IMR-90 (cell line): Measurements from ENCODE around the gene MRTFB. TPM values are rescaled to one million over a fixed set of nuclear protein-coding genes. Genes with fewer than 3 reads are reported as not detected.
A peak's percentile ranks its signal among the peaks of the same experiment; 100 is the strongest.

ENCODE experiments used
- ATAC-seq: fragments of 200-7000 bp; cut with Tn5 transposase; 2 replicates; pipeline ENCODE4 v1.9.1; 2020; ENCODE audit warnings: low read depth, mild to moderate bottlenecking, moderate library complexity
- BruUV-seq: library from RNA; stranded (reverse); fragments of 400-500 nt; replicated peaks from 2 replicates; lab custom pipeline; 2021; lab: Mats Ljungman, UMichigan
- CTCF ChIA-PET: fragments of 300-600 bp; formaldehyde crosslinking; extraction: SDS; loops from one replicate; lab custom pipeline; 2021; ENCODE audit warnings: antibody characterized with exemption; lab: Yijun Ruan, JAX
- POLR2A ChIA-PET: fragments of 300-600 bp; sonication (Branson Sonifier 250); formaldehyde crosslinking; loops from one replicate; lab custom pipeline; 2022; ENCODE audit warnings: antibody characterized with exemption; ENCODE audit not compliant: unreplicated experiment; lab: Charles Lee
- DNase-seq: peaks from one replicate; pipeline ENCODE4 v3.0.0; 2013
- H2AFZ ChIP-seq: replicated peaks from 2 replicates; pipeline ENCODE3; 2013; ENCODE audit warnings: low read length, mild to moderate bottlenecking; ENCODE audit not compliant: poor library complexity
- H2AK5ac ChIP-seq: 2 replicates; pipeline ENCODE4 v1.6.1; 2013; ENCODE audit warnings: low read depth, low read length, inconsistent platforms
- H2AK9ac ChIP-seq: replicated peaks from 2 replicates; pipeline ENCODE3; 2013; ENCODE audit warnings: mild to moderate bottlenecking, low read depth, low read length, moderate library complexity; ENCODE audit not compliant: poor library complexity
- H2BK120ac ChIP-seq: 2 replicates; pipeline ENCODE4 v1.6.1; 2013; ENCODE audit warnings: low read depth, low read length, inconsistent platforms
- H2BK15ac ChIP-seq: 3 replicates; pipeline ENCODE4 v1.6.1; 2013; ENCODE audit warnings: low read depth, low read length, inconsistent platforms
- H2BK20ac ChIP-seq: 2 replicates; pipeline ENCODE4 v1.6.1; 2013; ENCODE audit warnings: low read depth, mild to moderate bottlenecking, inconsistent platforms, low read length, moderate library complexity
- H2BK5ac ChIP-seq: 2 replicates; pipeline ENCODE4 v1.6.1; 2013; ENCODE audit warnings: mild to moderate bottlenecking, low read depth, low read length, inconsistent platforms; ENCODE audit not compliant: poor library complexity, severe bottlenecking
- H3K14ac ChIP-seq: replicated peaks from 2 replicates; pipeline ENCODE4 v1.6.1; 2013; ENCODE audit warnings: low read depth, low read length, inconsistent platforms
- H3K18ac ChIP-seq: 2 replicates; pipeline ENCODE4 v1.6.1; 2013; ENCODE audit warnings: low read depth, low read length, control low read depth
- H3K23ac ChIP-seq: 2 replicates; pipeline ENCODE4 v1.6.1; 2013; ENCODE audit warnings: low read depth, low read length, inconsistent platforms
- H3K27ac ChIP-seq: 2 replicates; pipeline ENCODE4 v1.5.1; 2013; ENCODE audit warnings: mild to moderate bottlenecking, control low read depth, low read length; ENCODE audit not compliant: insufficient read depth
- H3K27me3 ChIP-seq: 2 replicates; pipeline ENCODE4 v1.6.1; 2013; ENCODE audit warnings: low read length; ENCODE audit not compliant: control insufficient read depth, insufficient read depth
- H3K36me3 ChIP-seq: 2 replicates; pipeline ENCODE4 v1.6.1; 2013; ENCODE audit warnings: low read length, mixed read lengths; ENCODE audit not compliant: control insufficient read depth, insufficient read depth
- H3K4ac ChIP-seq: 2 replicates; pipeline ENCODE4 v1.6.1; 2013; ENCODE audit warnings: low read depth, low read length, inconsistent platforms
- H3K4me1 ChIP-seq: 2 replicates; pipeline ENCODE4 v1.6.1; 2013; ENCODE audit warnings: low read length, mixed read lengths; ENCODE audit not compliant: control insufficient read depth, insufficient read depth
- H3K4me2 ChIP-seq: 2 replicates; pipeline ENCODE4 v1.6.1; 2013; ENCODE audit warnings: low read depth, mild to moderate bottlenecking, control low read depth, low read length, moderate library complexity
- H3K4me3 ChIP-seq: 2 replicates; pipeline ENCODE4 v1.5.1; 2013; ENCODE audit warnings: low read depth, mild to moderate bottlenecking, control low read depth, low read length, moderate library complexity; ENCODE audit not compliant: insufficient read depth
- H3K56ac ChIP-seq: 2 replicates; pipeline ENCODE4 v1.6.1; 2013; ENCODE audit warnings: low read length, inconsistent platforms; ENCODE audit not compliant: insufficient read depth; ENCODE audit errors: extremely low read depth
- H3K79me1 ChIP-seq, 2 experiments: 2 replicates each; pipeline ENCODE4 v1.6.1; 2013; ENCODE audit warnings: low read length in 2 of 2, inconsistent platforms in 1 of 2, low read depth in 1 of 2
- H3K9ac ChIP-seq: 2 replicates; pipeline ENCODE4 v1.6.1; 2013; ENCODE audit warnings: low read depth, low read length, control low read depth
- H3K9me1 ChIP-seq: 2 replicates; pipeline ENCODE4 v1.6.1; 2013; ENCODE audit warnings: low read length, inconsistent platforms; ENCODE audit not compliant: insufficient read depth
- H3K9me3 ChIP-seq: 2 replicates; pipeline ENCODE4 v1.6.1; 2013; ENCODE audit warnings: low read length; ENCODE audit not compliant: control insufficient read depth, insufficient read depth
- H4K20me1 ChIP-seq: 2 replicates; pipeline ENCODE4 v1.6.1; 2013; ENCODE audit warnings: low read length, inconsistent platforms; ENCODE audit not compliant: insufficient read depth
- H4K5ac ChIP-seq: 2 replicates; pipeline ENCODE4 v1.6.1; 2013; ENCODE audit warnings: mild to moderate bottlenecking, low read depth, low read length, control low read depth
- H4K8ac ChIP-seq, 2 experiments: 2 replicates each; pipeline ENCODE4 v1.6.1; 2013; ENCODE audit warnings: low read depth in 2 of 2, low read length in 2 of 2, control low read depth in 1 of 2, inconsistent platforms in 1 of 2
- H4K91ac ChIP-seq: 2 replicates; pipeline ENCODE4 v1.6.1; 2013; ENCODE audit warnings: low read depth, low read length, inconsistent platforms; ENCODE audit not compliant: insufficient read depth
- CHD1 ChIP-seq: IDR thresholded peaks from 2 replicates; pipeline ENCODE4 v1.6.1; 2012; ENCODE audit warnings: low read depth, low read length, improper control_type of control experiment
- MAFK ChIP-seq: IDR thresholded peaks from 2 replicates; pipeline ENCODE4 v1.6.1; 2012; ENCODE audit warnings: low read depth, low read length, improper control_type of control experiment
- NFE2L2 ChIP-seq: fragments of 150-350 bp; IDR thresholded peaks from 2 replicates; pipeline ENCODE4 v1.6.1; 2016; ENCODE audit warnings: low read depth, mild to moderate bottlenecking, low read length
- RCOR1 ChIP-seq: IDR thresholded peaks from 2 replicates; pipeline ENCODE4 v1.6.1; 2012; ENCODE audit warnings: mild to moderate bottlenecking, low read length, improper control_type of control experiment; ENCODE audit not compliant: insufficient replicate concordance
- WGBS, 2 experiments: methylation state at CpG; one replicate each; pipeline versions ENCODE4 v1.1.5 to v1.1.7; 2013; ENCODE audit warnings: missing lambda C conversion rate in 2 of 2; ENCODE audit not compliant: insufficient read length in 1 of 2; ENCODE audit errors: extremely low coverage in 2 of 2; 5-methylcytosine and 5-hydroxymethylcytosine counted together
- dilution Hi-C: fragments of 300-500 bp; cut with HindIII; formaldehyde crosslinking; loops from one replicate; pipeline ENCODE4 v1.14.3; 2018; ENCODE audit warnings: low sequenced_read_pairs; ENCODE audit not compliant: unreplicated experiment
- in situ Hi-C: fragments of 300-500 bp; cut with MboI; formaldehyde crosslinking; loops from 3 replicates; pipeline ENCODE4 v1.14.3; 2019; ENCODE audit warnings: low sequenced_read_pairs, inconsistent platforms, mixed read lengths
- intact Hi-C: fragments of 100-400 bp; cut with micrococcal nuclease; formaldehyde crosslinking; loops from 2 replicates; pipeline ENCODE4 v1.10.0; 2022
- polyA plus RNA-seq, 3 experiments: library from polyadenylated mRNA; depleted of rRNA; stranded (reverse); fragments of >200 nt; gene quantifications; 2 replicates each; pipeline ENCODE4 v1.2.3, GENCODE V29; 2012; ENCODE audit warnings: low replicate concordance in 1 of 3
- total RNA-seq: library from RNA; depleted of rRNA; stranded (reverse); fragments of >200 nt; gene quantifications from 2 replicates; pipeline ENCODE4 v1.2.3, GENCODE V29; 2012

MRTFB gene
- total and polyA plus RNA-seq, 2 of the 4 experiments (the other 2 are of a cell fraction): 4.4 to 5.4 TPM

- Histone ChIP-seq H2AK9ac (no peak overlapping the region), H2BK120ac (no peak overlapping the region), H3K4me3 (no peak overlapping the region), H3K9ac (no peak overlapping the region), H2BK20ac (no peak overlapping the region), H3K27ac (no peak overlapping the region), H3K36me3 (no peaks in the 10 kb centered on the region), H3K4me2 (no peak overlapping the region), H3K23ac (no peak overlapping the region), H3K9me3 (no peaks in the 10 kb centered on the region), H4K5ac (no peak overlapping the region), H3K9me1 (no peaks in the 10 kb centered on the region), H2BK5ac (no peak overlapping the region), H2AFZ (no peak overlapping the region), H3K14ac (no peak overlapping the region), H4K91ac (no peak overlapping the region), H3K18ac (no peak overlapping the region), H3K4me1 (no peaks in the 10 kb centered on the region), H4K8ac (no peak overlapping the region), H2AK5ac (no peak overlapping the region), H3K79me1 (peaks cover 0 to 8% of the 10 kb centered on the region in 2 experiments; a peak in 2 of 4 replicates), H3K4ac (no peak overlapping the region), H3K56ac (no peak overlapping the region), H4K20me1 (no peaks in the 10 kb centered on the region), H2BK15ac (no peak overlapping the region), H3K27me3 (no peaks in the 10 kb centered on the region)
- in situ Hi-C loops (no loop called here), intact Hi-C loops (no loop called here), dilution Hi-C loops (no loop called here)
- CTCF ChIA-PET: interaction anchor here (0.5 kb wide), 1 partner anchor 241 kb away, joined by 3 read pairs; no protein-coding TSS in a partner anchor
- POLR2A ChIA-PET: no interaction called here
- ATAC-seq: peak; percentile 35; the same call in 1 of the 2 replicates
- DNase-seq: peak; percentile 6
- BruUV-seq: no TSS peak
- peak; percentile 54 for TF ChIP-seq NFE2L2
- no peak for TF ChIP-seq CHD1
- TF ChIP-seq MAFK: no peak
- no peak for TF ChIP-seq RCOR1
- no CpG with 5 or more reads among the region's 2 CpGs for WGBS, 2 experiments
These were observed 76.9 kb downstream of the MRTFB start for GRCh38 chr16:14148016-14148415.
